SK-N-SH treated with all-trans-retinoic acid at 6 μM for 48 hours (cell line): Measurements from ENCODE around the gene ATPAF2.
A peak's percentile ranks its signal among the peaks of the same experiment; 100 is the strongest.
"Not testable (repeated sequence)": the region's sequence is repeated elsewhere in the genome, so short reads cannot be mapped to it uniquely, and the experiment has no call there.

Experiments
- ATAC-seq: fragments of 200-7000 bp; cut with Tn5 transposase; 3 replicates; pipeline ENCODE4 v1.9.1; 2020; ENCODE audit warnings: mild to moderate bottlenecking, moderate library complexity
- BACH2 ChIP-seq: fragments of 250-450 bp; sonication (Bioruptor Pico); IDR thresholded peaks from 2 replicates; pipeline ENCODE4 v1.9.0; 2021; ENCODE audit warnings: mild to moderate bottlenecking, borderline replicate concordance
- CREB5 ChIP-seq: fragments of 250-450 bp; sonication (Bioruptor Pico); IDR thresholded peaks from 2 replicates; pipeline ENCODE4 v1.5.1; 2020; ENCODE audit warnings: low read depth, mild to moderate bottlenecking, moderate library complexity
- CSRNP3 ChIP-seq: fragments of 250-450 bp; sonication (Bioruptor Pico); IDR thresholded peaks from 2 replicates; pipeline ENCODE4 v1.5.1; 2021; ENCODE audit warnings: mild to moderate bottlenecking, moderate library complexity
- ESRRG ChIP-seq: fragments of 250-450 bp; sonication (Bioruptor Pico); IDR thresholded peaks from 2 replicates; pipeline ENCODE4 v1.6.1; 2021; ENCODE audit warnings: mild to moderate bottlenecking
- GLIS3 ChIP-seq: fragments of 250-450 bp; sonication (Bioruptor Pico); IDR thresholded peaks from 2 replicates; pipeline ENCODE4 v1.5.0; 2020; ENCODE audit warnings: mild to moderate bottlenecking, moderate library complexity
- ISL1 ChIP-seq: fragments of 250-450 bp; sonication (Bioruptor Pico); IDR thresholded peaks from 2 replicates; pipeline ENCODE4 v2.1.2; 2022; ENCODE audit warnings: mild to moderate bottlenecking, moderate library complexity
- OSR1 ChIP-seq: fragments of 250-450 bp; sonication (Bioruptor Pico); IDR thresholded peaks from 2 replicates; pipeline ENCODE4 v1.8.0; 2022; ENCODE audit warnings: moderate library complexity, mild to moderate bottlenecking, inconsistent platforms
- PATZ1 ChIP-seq: fragments of 250-450 bp; sonication (Bioruptor Pico); IDR thresholded peaks from 2 replicates; pipeline ENCODE4 v1.8.0; 2020; ENCODE audit warnings: mild to moderate bottlenecking, moderate library complexity, borderline replicate concordance
- POU6F1 ChIP-seq: fragments of 250-450 bp; sonication (Bioruptor Pico); IDR thresholded peaks from 2 replicates; pipeline ENCODE4 v1.8.0; 2021; ENCODE audit warnings: low read depth, mild to moderate bottlenecking, moderate library complexity, borderline replicate concordance
- RARB ChIP-seq: fragments of 250-450 bp; sonication (Bioruptor Pico); IDR thresholded peaks from 2 replicates; pipeline ENCODE4 v1.8.0; 2021; ENCODE audit warnings: mild to moderate bottlenecking, moderate library complexity
- SNAI2 ChIP-seq: fragments of 250-450 bp; sonication (Bioruptor Pico); IDR thresholded peaks from 2 replicates; pipeline ENCODE4 v1.5.0; 2020; ENCODE audit warnings: mild to moderate bottlenecking, moderate library complexity
- TCF4 ChIP-seq: fragments of 250-450 bp; sonication (Bioruptor Pico); IDR thresholded peaks from 2 replicates; pipeline ENCODE4 v1.8.0; 2021; ENCODE audit warnings: mild to moderate bottlenecking, moderate library complexity, borderline replicate concordance
- TOX ChIP-seq: fragments of 250-450 bp; sonication (Bioruptor Pico); IDR thresholded peaks from 2 replicates; pipeline ENCODE4 v1.8.0; 2021; ENCODE audit warnings: mild to moderate bottlenecking, moderate library complexity, borderline replicate concordance
- ZC3H10 ChIP-seq: fragments of 250-450 bp; sonication (Bioruptor Pico); IDR thresholded peaks from 2 replicates; pipeline ENCODE4 v1.5.1; 2021; ENCODE audit warnings: mild to moderate bottlenecking, moderate library complexity
- ZFP3 ChIP-seq: fragments of 250-450 bp; sonication (Bioruptor Pico); IDR thresholded peaks from 2 replicates; pipeline ENCODE4 v1.5.0; 2020; ENCODE audit warnings: mild to moderate bottlenecking, moderate library complexity
- ZFP30 ChIP-seq: fragments of 450-650 bp; formaldehyde crosslinking; IDR thresholded peaks from 2 replicates; pipeline ENCODE4 v1.5.0; 2022; ENCODE audit warnings: mild to moderate bottlenecking, moderate library complexity
- ZNF565 ChIP-seq: fragments of 450-650 bp; formaldehyde crosslinking; conservative IDR thresholded peaks from 2 replicates; pipeline ENCODE4 v1.5.0; 2020; ENCODE audit warnings: low read depth, mild to moderate bottlenecking, moderate library complexity
- ZNF70 ChIP-seq: fragments of 450-650 bp; formaldehyde crosslinking; IDR thresholded peaks from 2 replicates; pipeline ENCODE4 v1.5.0; 2020; ENCODE audit warnings: mild to moderate bottlenecking, moderate library complexity

ATPAF2 gene

GRCh38 chr17:17998934-17999333 is 40.0 kb downstream of the ATPAF2 start:
- no peak for ATAC-seq
- TF ChIP-seq ISL1 (CRISPR knock-in tag) = no peak
- no peak for TF ChIP-seq ESRRG (CRISPR knock-in tag)
- no peak for TF ChIP-seq TOX (CRISPR knock-in tag)
- TF ChIP-seq ZFP30 (CRISPR knock-in tag) = no peak
- TF ChIP-seq SNAI2 (CRISPR knock-in tag) = no peak
- TF ChIP-seq ZFP3 = no peak
- TF ChIP-seq CSRNP3 (CRISPR knock-in tag) = no peak
- no peak for TF ChIP-seq ZC3H10 (CRISPR knock-in tag)
- TF ChIP-seq, all 23 proteins: peak for 0

GRCh38 chr17:17995887-17996286 is 43.1 kb downstream of the ATPAF2 start:
- ATAC-seq = not testable (repeated sequence)

- ATAC-seq = peak; percentile 78
- TF ChIP-seq ZNF565 (CRISPR knock-in tag) (no peak), POU6F1 (CRISPR knock-in tag) (no peak), OSR1 (CRISPR knock-in tag) (no peak), TCF4 (no peak), ESRRG (CRISPR knock-in tag) (no peak), PATZ1 (no peak), CREB5 (CRISPR knock-in tag) (no peak), GLIS3 (CRISPR knock-in tag) (no peak), ZFP30 (CRISPR knock-in tag) (no peak), BACH2 (CRISPR knock-in tag) (no peak), ZNF70 (no peak)
Observed at GRCh38 chr17:17994271-17995069, 44.5 kb downstream of the ATPAF2 start.

GRCh38 chr17:17993852-17994251 is 45.1 kb downstream of the ATPAF2 start:
- no peak for TF ChIP-seq RARB (CRISPR knock-in tag)
- no peak for TF ChIP-seq POU6F1 (CRISPR knock-in tag)
- no peak for TF ChIP-seq PATZ1
- no peak for TF ChIP-seq ZFP30 (CRISPR knock-in tag)
- TF ChIP-seq TCF4 = no peak
- no peak for TF ChIP-seq ZC3H10 (CRISPR knock-in tag)
- TF ChIP-seq SNAI2 (CRISPR knock-in tag) = no peak
- TF ChIP-seq, all 23 proteins: peak for 0
- no peak; the same call in 2 of the 3 replicates for ATAC-seq
